Measurements from ENCODE around the gene GRB10.

- TF ChIP-seq CTCF (IDR thresholded peaks at IDR 0.05) (no peak), EP300 (IDR thresholded peaks at IDR 0.05) (no peak)
Measured at GRCh38 chr7:50743893-50744292, 38.8 kb downstream of the GRB10 start.

All from ovary (tissue), 3 donors.